Gastrocnemius medialis (tissue), 4 donors: ENCODE results near the gene BHLHA15.

Source experiments
- CTCF ChIP-seq, 5 experiments: fragments of 450-650 bp in 3 of 5; fragments of 200-600 bp in 2 of 5; sonication (generic) in 2 of 5; IDR thresholded peaks in 4 of 5; conservative IDR thresholded peaks in 1 of 5; 1 replicate in 4 of 5; 2 replicates in 1 of 5; pipeline ENCODE4 v1.5.1; 2016 to 2019; ENCODE audit warnings: antibody characterized with exemption in 5 of 5, mild to moderate bottlenecking in 3 of 5, moderate library complexity in 3 of 5
- POLR2A ChIP-seq, 2 donors: fragments of 450-650 bp; IDR thresholded peaks; one replicate each; pipeline ENCODE4 v1.6.1; 2017; ENCODE audit warnings: antibody characterized with exemption in 2 of 2, mild to moderate bottlenecking in 2 of 2, moderate library complexity in 2 of 2

- no peak for TF ChIP-seq CTCF (IDR thresholded peaks at IDR 0.05 in 4 of 5, conservative IDR thresholded peaks at IDR 0.05 in 1 of 5)
- no peak for TF ChIP-seq POLR2A (IDR thresholded peaks at IDR 0.05)
Measured at GRCh38 chr7:98163704-98164494, 47.3 kb upstream of the BHLHA15 start.
